ENCODE measurements around the gene SIK3. TPM values are rescaled to one million over a fixed set of nuclear protein-coding genes. Genes with fewer than 3 reads are reported as not detected.

Gene SIK3
- polyA plus RNA-seq, 1 experiment, result 7.3 TPM

DNA sequence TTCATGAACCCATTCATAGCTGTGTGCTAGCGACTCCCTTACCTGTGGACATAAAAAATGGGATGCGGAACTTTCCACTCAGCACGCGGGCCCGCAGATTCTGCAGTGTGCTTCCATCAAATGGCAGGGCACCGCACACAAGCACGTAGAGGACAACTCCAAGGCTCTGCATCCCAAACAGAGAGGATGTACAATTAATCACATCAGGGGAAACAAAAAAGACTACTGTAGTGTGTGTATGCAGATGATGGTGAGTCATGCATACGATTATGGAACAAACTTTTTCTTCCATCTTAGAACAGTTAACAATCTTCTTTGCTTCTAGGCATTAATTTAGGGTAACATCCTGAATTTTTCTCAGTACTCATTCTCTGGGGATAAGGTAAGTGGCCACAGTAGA, 202.0 kb downstream of the SIK3 start:
- no peak overlapping the region for H3K4me3 ChIP-seq (ENCODE audit: low read depth, low read length)
- peaks cover 3% of the 10 kb centered on the region; the same call in 1 of the 2 replicates for H3K36me3 ChIP-seq (ENCODE audit: control insufficient read depth, insufficient read depth, low read length)
- no peak for DNase-seq (ENCODE audit: low read depth)
- TF ChIP-seq, protein P1, sequence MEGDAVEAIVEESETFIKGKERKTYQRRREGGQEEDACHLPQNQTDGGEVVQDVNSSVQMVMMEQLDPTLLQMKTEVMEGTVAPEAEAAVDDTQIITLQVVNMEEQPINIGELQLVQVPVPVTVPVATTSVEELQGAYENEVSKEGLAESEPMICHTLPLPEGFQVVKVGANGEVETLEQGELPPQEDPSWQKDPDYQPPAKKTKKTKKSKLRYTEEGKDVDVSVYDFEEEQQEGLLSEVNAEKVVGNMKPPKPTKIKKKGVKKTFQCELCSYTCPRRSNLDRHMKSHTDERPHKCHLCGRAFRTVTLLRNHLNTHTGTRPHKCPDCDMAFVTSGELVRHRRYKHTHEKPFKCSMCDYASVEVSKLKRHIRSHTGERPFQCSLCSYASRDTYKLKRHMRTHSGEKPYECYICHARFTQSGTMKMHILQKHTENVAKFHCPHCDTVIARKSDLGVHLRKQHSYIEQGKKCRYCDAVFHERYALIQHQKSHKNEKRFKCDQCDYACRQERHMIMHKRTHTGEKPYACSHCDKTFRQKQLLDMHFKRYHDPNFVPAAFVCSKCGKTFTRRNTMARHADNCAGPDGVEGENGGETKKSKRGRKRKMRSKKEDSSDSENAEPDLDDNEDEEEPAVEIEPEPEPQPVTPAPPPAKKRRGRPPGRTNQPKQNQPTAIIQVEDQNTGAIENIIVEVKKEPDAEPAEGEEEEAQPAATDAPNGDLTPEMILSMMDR (IDR thresholded peaks at IDR 0.05; ENCODE audit: insufficient read depth, low read depth, low read length), result no peak
- ChIA-PET CTCF (no interaction called here), POLR2A (no interaction called here)
- H3K27me3 ChIP-seq (ENCODE audit: control insufficient read depth, insufficient read depth, low read length), result no peaks in the 10 kb centered on the region

- ChIA-PET POLR2A (no interaction called here), CTCF (no interaction called here)
- TF ChIP-seq, protein P1 (IDR thresholded peaks at IDR 0.05; ENCODE audit: insufficient read depth, low read depth, low read length), result peak; percentile 32
- Histone ChIP-seq H3K27me3 (ENCODE audit: control insufficient read depth, insufficient read depth, low read length) (no peaks in the 10 kb centered on the region), H3K36me3 (ENCODE audit: control insufficient read depth, insufficient read depth, low read length) (peaks cover 3% of the 10 kb centered on the region; the same call in 1 of the 2 replicates), H3K4me3 (ENCODE audit: low read depth, low read length) (no peak overlapping the region)
- no peak for DNase-seq (ENCODE audit: low read depth)
These were observed 203.0 kb downstream of the SIK3 start for GRCh38 chr11:116895048-116895757.

DNA sequence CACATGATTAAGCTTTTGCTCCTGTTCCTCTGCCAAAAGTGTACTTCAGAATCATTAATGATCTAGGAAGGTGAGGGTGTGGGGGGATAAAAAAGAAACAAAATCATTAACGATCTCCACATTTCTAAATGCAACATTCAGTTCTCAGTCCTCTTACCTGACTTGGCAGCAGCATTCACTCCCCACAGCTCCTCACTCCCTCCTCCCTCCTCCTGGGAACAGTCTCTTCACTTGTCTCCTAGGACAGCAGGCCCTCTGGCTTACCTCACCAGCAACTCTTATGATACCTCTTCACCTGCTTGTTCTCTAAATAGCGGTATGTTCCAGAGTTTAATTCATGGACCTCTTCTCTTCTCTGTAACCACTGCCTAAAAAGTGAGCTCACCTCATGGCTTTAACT, 204.3 kb downstream of the SIK3 start:
- POLR2A ChIA-PET, result no interaction called here

DNA sequence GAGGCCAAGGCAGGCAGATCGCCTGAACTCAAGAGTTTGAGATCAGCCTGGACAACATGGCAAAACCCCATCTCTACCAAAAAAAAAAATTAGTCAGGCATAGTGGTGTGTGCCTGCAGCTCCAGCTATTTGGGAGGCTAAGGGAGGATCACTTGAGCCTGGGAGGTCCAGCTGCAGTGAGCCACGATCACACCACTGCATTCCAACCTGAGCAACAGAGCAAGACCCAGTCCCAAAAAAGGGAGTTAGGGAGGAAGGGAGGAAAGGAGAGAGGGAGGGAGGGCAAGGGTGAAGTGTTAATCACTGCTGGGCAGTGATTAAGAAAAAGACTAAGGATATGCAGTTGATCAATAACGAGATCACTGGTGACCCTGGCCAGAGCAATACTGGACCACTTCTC, 204.8 kb downstream of the SIK3 start:
- TF ChIP-seq, protein P1 (IDR thresholded peaks at IDR 0.05; ENCODE audit: insufficient read depth, low read depth, low read length), result no peak
- Histone ChIP-seq H3K4me3 (ENCODE audit: low read depth, low read length) (no peak overlapping the region), H3K27me3 (ENCODE audit: control insufficient read depth, insufficient read depth, low read length) (no peaks in the 10 kb centered on the region), H3K36me3 (ENCODE audit: control insufficient read depth, insufficient read depth, low read length) (peaks cover 3% of the 10 kb centered on the region; the same call in 1 of the 2 replicates)
- ChIA-PET CTCF (interaction anchor here (0.6 kb wide), 1 partner anchor 533 kb away, joined by 3 read pairs; no protein-coding TSS in a partner anchor), POLR2A (no interaction called here)
- no peak for DNase-seq (ENCODE audit: low read depth)

More for the DNA sequence above, 204.3 kb downstream of the SIK3 start:
- CTCF ChIA-PET, result interaction anchor here (0.6 kb wide), 1 partner anchor 532 kb away, joined by 3 read pairs; no protein-coding TSS in a partner anchor
- no peak for DNase-seq (ENCODE audit: low read depth)
- H3K36me3 ChIP-seq (ENCODE audit: control insufficient read depth, insufficient read depth, low read length), result peaks cover 3% of the 10 kb centered on the region; the same call in 1 of the 2 replicates
- no peak overlapping the region for H3K4me3 ChIP-seq (ENCODE audit: low read depth, low read length)
- no peaks in the 10 kb centered on the region for H3K27me3 ChIP-seq (ENCODE audit: control insufficient read depth, insufficient read depth, low read length)
- TF ChIP-seq, protein P1 (IDR thresholded peaks at IDR 0.05; ENCODE audit: insufficient read depth, low read depth, low read length), result no peak

DNA sequence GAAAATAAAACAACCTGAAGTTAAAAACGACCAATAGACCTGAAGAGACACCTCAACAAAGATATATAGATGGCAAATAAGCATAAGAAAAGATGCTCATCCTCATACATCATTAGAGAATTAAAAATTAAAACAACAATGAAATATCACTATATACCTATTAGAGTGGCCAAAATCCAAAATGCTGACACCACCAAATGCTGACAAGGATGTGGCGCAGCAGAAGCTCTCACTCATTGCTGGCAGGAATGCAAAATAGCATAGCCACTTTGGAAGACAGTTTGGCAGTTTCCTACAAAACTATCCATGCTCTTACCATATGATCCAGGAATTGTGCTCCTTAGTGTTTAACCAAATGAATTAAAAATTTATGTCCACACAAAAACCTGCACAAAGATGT, 205.9 kb downstream of the SIK3 start:
- ChIA-PET CTCF (interaction anchor here (1.0 kb wide), 1 partner anchor 43 kb away, joined by 3 read pairs; no protein-coding TSS in a partner anchor), POLR2A (no interaction called here)
- H3K27me3 ChIP-seq (ENCODE audit: control insufficient read depth, insufficient read depth, low read length), result no peaks in the 10 kb centered on the region
- peaks cover 3% of the 10 kb centered on the region; the same call in 1 of the 2 replicates for H3K36me3 ChIP-seq (ENCODE audit: control insufficient read depth, insufficient read depth, low read length)
- no peak overlapping the region for H3K4me3 ChIP-seq (ENCODE audit: low read depth, low read length)
- no peak for DNase-seq (ENCODE audit: low read depth)
- TF ChIP-seq, protein P1 (IDR thresholded peaks at IDR 0.05; ENCODE audit: insufficient read depth, low read depth, low read length), result no peak

Measured in BJ (cell line).